GM21447 (cell line): Measurements from ENCODE around the gene VILL.
A peak's percentile ranks its signal among the peaks of the same experiment; 100 is the strongest.
"Not testable (repeated sequence)": the region's sequence is repeated elsewhere in the genome, so short reads cannot be mapped to it uniquely, and the experiment has no call there.

Experiments
- ATAC-seq: cut with Tn5 transposase; IDR thresholded peaks from one replicate; pipeline ENCODE4 v1.9.1; 2021; ENCODE audit not compliant: unreplicated experiment

The VILL gene

GRCh38 chr3:37985637-37986320 lies 4.8 kb upstream of the VILL start:
- ATAC-seq = no peak

- ATAC-seq = no peak
Observed at GRCh38 chr3:37986479-37987314, 3.9 kb upstream of the VILL start.

DNA sequence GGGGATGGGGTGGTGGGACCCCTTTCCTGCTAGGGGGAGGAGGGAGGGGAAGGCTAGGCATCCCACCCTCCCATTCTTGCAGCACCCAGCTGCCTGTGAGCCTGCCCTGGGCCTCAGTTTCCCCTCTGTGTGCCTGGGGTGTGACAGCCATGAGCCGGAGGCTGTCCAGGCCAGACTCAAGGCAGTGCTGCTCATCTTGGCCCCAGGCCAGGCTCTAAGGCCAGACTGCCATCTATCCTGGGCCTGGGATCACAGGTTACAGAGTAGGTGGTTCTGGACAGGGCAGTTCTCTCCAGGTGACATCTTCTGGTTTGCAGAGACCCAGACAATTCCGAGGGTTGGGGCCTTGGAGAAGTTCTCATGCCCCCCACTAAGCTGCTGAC lies 3.3 kb upstream of the VILL start:
- no peak for ATAC-seq

DNA sequence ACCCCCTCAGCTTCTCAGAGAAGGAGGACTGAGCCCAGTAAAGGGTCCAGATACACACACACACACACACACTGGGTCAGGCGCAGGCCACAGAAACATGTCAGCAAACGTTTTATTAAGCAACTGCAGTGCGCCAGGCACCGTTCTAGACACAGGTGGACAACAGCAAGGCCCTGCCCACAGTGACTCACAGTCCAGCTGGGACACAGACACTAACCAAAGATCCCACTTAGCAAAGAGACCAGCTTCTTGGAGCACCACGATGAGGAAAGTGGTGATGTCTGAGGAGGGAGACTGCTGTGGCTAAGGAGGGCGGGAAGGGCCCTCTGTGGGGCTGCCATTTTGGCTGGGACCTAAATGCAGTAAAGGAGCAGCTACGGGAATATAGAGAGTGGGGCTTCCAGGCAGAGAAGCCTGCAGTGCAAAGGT lies 2.8 kb upstream of the VILL start:
- no peak for ATAC-seq

GRCh38 chr3:37988376-37988775 lies 2.2 kb upstream of the VILL start:
- not testable (repeated sequence) for ATAC-seq

- no peak for ATAC-seq
Observed at GRCh38 chr3:37988931-37989525, 1.6 kb upstream of the VILL start.

DNA sequence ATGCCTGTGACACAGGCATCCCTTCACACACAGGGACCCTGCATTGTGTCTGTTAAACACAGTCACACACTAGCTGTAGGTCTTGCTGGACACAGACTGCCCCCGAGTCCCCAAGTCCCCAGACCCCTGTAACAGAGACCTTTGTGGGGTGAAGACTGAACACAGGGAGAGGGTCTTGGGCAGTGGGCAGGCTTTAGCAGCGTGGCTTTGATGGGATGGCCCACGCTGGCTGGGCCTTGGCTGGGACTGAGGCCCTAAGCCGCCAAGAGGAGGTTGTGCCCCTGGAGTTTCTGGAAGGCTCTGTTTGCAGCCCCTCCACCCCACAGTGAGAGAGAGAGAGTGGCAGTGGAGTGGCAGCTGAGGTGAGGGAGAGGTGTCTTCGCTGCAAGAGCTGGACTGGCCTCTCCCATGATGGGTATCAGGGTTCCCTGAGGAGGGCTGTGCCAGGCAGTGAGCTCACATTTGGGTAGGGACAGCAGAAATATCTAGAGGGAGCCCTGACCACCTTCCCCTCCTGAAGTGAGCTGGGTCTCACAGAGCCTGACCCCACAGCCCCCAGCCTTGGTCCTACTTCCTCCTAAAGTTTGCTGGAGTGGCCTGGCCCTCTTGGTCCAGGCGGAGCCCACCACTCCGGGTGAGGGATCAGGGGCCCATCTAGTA lies 635 bp upstream of the VILL start:
- ATAC-seq = no peak

- ATAC-seq = no peak
Observed at GRCh38 chr3:37991109-37991508, 523 bp downstream of the VILL start.

DNA sequence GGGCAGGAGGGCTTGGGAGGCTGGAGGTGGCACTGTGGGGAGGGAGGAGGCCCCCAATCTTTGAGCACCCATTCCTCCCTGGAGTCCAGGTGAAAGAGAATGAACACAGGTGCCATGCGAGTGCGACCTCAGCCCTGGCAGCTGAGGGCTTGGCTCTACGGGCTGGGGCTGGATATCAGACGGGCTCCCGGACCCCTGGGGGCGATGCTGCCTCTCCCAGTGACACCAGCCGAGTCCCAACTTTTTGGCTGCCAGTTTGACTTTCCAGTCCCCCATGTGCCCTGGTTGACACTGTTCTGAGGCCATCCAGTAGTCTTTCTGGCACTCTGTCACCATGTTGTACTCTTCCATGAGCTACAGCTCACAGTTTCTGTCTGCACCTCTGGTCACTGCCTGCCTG lies 1.2 kb downstream of the VILL start:
- ATAC-seq = no peak

DNA sequence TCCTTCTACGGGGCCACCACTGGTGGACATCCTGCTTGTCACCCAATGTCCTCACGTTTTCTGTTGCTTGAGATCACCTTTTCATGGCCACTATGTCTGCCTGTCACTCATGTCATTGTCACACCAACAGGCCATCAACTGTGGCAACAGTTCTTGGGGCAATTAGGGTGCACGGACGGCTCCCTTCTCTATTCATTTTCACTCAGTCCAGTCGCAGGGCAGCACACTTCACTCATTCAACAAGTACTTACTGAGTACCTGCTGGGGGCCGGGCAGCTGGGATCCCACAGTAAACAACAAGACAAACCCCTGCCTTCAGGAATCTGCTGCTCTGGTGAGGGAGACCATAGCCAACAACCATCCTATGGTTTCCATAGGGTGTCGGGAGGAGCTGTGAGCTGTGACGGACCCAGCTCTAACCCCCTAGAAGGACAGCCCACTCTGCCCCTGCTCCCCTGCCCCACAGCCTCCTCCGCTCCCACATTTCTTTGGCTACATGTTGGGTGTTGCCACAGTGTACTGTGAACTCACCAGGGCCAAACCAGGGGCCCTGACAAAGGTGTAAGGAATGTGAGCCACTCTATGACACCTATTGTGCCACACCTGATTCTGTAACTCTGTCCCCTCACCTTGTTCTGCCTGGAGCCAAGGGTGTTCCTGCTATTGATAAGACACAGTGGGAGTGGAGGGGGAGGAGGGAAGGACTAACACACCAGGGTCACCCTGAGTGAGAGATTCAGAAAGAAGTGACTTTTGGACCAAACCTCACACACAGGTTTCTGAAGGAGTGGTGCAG lies 1.9 kb downstream of the VILL start:
- ATAC-seq = no peak

GRCh38 chr3:37993067-37993455 lies 2.5 kb downstream of the VILL start:
- no peak for ATAC-seq

GRCh38 chr3:37993460-37993819 lies 2.9 kb downstream of the VILL start:
- ATAC-seq = no peak

GRCh38 chr3:37993820-37994638 lies 3.4 kb downstream of the VILL start:
- ATAC-seq = peak; percentile 54

DNA sequence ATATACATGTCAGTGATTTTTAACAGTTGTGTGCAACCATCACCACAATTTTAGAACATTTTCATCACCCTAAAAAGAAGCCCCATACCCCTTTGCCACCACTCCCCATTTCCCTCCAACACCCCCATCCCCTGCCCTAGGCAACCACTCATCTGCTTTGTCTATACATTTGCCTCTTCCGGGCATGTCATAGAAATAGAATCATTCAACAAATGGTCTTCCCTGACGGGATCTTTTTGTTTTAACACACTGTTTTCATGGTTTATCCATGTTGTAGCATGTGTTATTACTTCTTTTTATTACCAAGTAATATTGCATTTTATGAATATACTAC lies 4.0 kb downstream of the VILL start:
- no peak for ATAC-seq

DNA sequence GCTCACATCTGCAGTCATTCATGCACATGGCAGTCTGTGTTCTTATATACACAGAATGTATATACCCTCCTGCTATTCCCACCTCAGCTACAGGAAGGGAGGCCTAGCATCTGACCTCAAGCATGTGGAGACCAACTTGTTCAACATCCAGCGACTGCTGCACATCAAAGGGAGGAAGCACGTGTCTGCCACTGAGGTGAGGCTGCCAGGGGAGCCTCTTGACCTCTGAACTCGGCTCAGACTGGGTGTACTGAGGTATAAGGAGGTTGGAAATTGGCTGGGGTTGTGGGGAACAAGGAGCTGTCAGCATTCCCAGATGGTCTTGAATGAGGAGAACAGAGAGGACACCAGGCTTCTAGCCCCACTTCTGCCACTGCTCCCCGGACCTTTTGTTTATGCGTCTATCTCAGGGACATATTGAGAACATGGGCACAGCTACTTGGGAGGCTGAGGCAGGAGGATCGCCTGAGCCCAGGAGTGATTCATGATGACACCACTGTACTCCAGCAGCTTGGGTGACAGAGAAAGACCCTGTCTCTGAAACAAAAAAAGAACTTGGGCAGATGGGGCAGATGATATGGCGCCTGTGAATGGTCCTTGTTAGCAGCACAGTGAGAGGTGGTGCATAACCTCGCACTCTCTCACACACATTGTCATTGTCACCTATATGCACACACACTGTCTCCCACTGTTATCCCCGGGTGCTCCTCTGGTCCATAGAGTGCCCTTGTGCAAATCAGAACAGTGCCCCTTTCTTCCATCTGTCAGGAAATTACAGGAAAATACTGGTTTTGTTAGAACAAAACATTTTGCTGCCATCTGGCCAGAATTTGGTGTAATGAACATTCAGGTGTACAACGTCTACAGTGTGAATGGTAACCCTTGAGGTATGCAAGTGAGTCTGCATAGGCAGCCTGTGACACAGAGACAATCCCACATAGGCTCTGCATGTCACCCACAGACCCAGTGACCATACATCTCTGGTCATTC lies 5.4 kb downstream of the VILL start:
- no peak for ATAC-seq

GRCh38 chr3:37996785-37997301 lies 6.3 kb downstream of the VILL start:
- ATAC-seq = peak; percentile 43

DNA sequence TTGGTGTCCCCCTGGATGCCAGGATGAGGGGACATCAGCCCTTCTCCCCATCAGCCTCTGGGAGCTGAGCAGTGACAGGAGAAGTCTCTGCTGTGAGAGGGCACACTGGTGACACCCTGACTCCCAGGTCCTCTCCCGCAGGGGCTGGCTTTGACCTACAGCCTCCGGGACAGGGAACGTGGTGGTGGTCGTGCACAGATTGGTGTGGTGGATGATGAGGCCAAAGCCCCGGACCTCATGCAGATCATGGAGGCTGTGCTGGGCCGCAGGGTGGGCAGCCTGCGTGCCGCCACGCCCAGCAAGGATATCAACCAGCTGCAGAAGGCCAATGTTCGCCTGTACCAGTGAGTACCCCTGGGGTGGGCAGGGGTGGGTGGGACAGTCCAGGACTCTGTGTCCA lies 6.8 kb downstream of the VILL start:
- ATAC-seq = no peak

DNA sequence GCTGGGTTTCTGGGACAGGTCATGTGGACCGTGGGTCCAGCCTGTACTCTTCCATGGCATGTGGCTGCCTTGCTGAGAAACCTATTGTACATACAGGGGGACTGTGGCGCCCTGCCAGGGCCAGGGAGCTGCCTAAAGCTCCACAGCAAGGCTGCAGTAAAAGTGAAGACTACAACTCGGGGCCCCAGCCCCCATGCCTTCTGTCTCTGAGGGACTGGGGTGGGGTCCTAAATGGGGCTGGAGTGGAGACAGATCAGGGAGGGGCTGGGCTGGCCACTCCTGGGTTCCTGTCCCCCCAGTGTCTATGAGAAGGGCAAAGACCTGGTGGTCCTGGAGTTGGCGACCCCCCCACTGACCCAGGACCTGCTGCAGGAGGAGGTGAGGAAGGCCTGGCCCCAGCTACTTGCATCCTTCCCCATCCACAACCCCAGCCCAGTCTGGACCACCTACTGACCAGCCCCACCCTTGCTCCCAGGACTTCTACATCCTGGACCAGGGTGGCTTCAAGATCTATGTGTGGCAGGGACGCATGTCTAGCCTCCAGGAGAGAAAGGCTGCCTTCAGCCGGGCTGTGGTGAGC lies 7.3 kb downstream of the VILL start:
- ATAC-seq = no peak
